CD4-positive, alpha-beta T cell treated with Interleukin-15 for 1 hour (primary cell): ENCODE data around the gene CNTFR.

Experiments used
- DNase-seq: peaks from one replicate; pipeline ENCODE4 v3.0.0-alpha.2; 2020

The CNTFR gene

GRCh38 chr9:34522091-34522887 is 67.2 kb downstream of the CNTFR start:
- DNase-seq, result no peak

- DNase-seq, result no peak
Measured at GRCh38 chr9:34521406-34522045, 68.0 kb downstream of the CNTFR start.

GRCh38 chr9:34520505-34521385 is 68.8 kb downstream of the CNTFR start:
- DNase-seq, result no peak

- DNase-seq, result no peak
Measured at GRCh38 chr9:34520096-34520495, 69.4 kb downstream of the CNTFR start.

- DNase-seq, result no peak
Measured at GRCh38 chr9:34519321-34520020, 70.1 kb downstream of the CNTFR start.

GRCh38 chr9:34518896-34519295 is 70.6 kb downstream of the CNTFR start:
- no peak for DNase-seq

GRCh38 chr9:34518110-34518616 is 71.4 kb downstream of the CNTFR start:
- DNase-seq, result no peak

- DNase-seq, result no peak
Measured at GRCh38 chr9:34517185-34517584, 72.3 kb downstream of the CNTFR start.

GRCh38 chr9:34515959-34516358 is 73.6 kb downstream of the CNTFR start:
- DNase-seq, result no peak

GRCh38 chr9:34514816-34515215 is 74.7 kb downstream of the CNTFR start:
- no peak for DNase-seq

- no peak for DNase-seq
Measured at GRCh38 chr9:34514401-34514800, 75.1 kb downstream of the CNTFR start.

GRCh38 chr9:34513567-34514214 is 75.8 kb downstream of the CNTFR start:
- DNase-seq, result no peak

GRCh38 chr9:34512131-34513078 is 77.1 kb downstream of the CNTFR start:
- no peak for DNase-seq

GRCh38 chr9:34510497-34511468 is 78.7 kb downstream of the CNTFR start:
- no peak for DNase-seq

GRCh38 chr9:34508951-34509350 is 80.6 kb downstream of the CNTFR start:
- no peak for DNase-seq

- DNase-seq, result no peak
Measured at GRCh38 chr9:34508463-34508862, 81.1 kb downstream of the CNTFR start.

GRCh38 chr9:34507966-34508365 is 81.6 kb downstream of the CNTFR start:
- DNase-seq, result no peak

GRCh38 chr9:34507556-34507955 is 82.0 kb downstream of the CNTFR start:
- no peak for DNase-seq

- DNase-seq, result no peak
Measured at GRCh38 chr9:34506623-34507022, 82.9 kb downstream of the CNTFR start.
